Activated CD4-positive, alpha-beta T cell treated with anti-CD3 and anti-CD28 coated beads, Interleukin-10, Interleukin-2, amounts not matched to agents 100 ng/mL and 50 ng/mL, durations not matched to agents 16 hours and 8 hours (primary cell): ENCODE data around the gene CTU1.

ENCODE experiments used
- DNase-seq: peaks from one replicate; pipeline ENCODE4 v3.0.0-alpha.2; 2020

CTU1 gene

DNA sequence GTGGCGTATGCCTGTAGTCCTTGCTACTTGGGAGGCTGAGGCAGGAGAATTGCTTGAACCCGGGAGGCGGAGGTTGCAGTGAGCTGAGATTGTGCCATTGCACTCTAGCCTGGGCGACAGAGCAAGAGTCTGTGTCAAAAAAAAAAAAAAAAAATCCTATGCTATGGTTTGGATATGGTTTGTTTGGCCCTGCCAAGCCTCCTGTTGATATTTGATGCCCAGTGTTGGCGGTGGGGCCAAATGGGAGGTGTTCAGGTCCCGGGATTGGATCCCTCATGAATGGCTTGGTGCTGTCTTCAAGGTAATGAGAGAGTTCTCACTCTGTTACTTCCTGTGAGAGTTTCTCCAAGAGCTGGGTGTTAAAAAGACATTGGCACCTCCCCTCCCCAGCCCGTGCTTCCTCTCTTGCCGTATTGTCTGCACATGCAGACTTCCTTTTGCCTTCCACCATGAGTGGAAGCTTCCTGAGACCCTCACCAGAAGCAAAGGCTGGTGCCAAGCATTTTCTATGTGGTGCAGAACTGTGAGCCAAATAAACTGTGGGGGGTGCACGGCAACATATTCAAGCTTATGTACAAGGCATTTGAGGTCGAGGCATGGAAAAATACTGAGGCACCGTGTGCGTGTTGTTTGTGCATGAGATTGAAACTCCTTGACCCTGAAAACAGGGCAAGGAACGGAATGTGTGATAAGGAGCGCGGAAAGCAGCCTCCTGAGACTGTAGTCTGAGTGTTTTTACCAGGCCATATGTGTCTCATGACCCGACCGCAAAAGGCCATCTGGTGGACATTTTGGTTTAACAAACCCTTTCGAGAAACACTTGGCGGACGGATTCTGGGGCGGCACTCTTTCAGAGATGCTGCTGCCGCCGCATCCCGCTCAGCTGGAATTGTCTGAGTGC is 23.8 kb upstream of the CTU1 start:
- peak; percentile 49 for DNase-seq

DNA sequence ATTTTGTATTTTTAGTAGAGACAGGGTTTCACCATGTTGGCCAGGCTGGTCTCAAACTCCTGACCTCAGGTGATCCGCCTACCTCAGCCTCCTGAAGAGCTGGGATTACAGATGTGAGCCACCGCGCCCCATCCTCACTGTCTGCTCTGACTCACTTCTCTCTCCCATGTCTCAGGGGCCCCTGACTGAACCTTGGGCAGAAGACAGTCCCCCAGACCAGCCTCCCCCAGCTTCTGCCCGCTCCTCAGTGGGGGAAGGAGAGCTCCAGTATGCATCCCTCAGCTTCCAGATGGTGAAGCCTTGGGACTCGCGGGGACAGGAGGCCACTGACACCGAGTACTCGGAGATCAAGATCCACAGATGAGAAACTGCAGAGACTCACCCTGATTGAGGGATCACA is 21.5 kb upstream of the CTU1 start:
- no peak for DNase-seq

DNA sequence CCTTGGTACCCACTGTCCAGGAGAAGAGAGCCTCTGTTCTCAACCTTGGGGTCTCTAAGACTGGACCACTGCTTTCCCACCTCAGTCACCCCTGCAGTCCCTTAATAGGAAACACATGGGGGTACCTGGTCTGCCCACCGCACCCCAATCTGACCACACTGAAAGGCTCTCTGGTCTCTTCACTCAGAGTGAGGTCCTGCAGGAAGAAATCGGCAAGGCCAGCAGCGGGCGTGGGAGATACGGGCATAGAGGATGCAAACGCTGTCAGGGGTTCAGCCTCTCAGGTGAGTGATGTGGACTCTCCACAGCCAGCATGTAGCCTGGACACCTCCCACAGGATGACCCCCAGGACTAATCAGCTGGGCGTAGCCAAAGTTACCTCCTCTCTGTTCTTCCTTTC is 20.0 kb upstream of the CTU1 start:
- DNase-seq: no peak

DNA sequence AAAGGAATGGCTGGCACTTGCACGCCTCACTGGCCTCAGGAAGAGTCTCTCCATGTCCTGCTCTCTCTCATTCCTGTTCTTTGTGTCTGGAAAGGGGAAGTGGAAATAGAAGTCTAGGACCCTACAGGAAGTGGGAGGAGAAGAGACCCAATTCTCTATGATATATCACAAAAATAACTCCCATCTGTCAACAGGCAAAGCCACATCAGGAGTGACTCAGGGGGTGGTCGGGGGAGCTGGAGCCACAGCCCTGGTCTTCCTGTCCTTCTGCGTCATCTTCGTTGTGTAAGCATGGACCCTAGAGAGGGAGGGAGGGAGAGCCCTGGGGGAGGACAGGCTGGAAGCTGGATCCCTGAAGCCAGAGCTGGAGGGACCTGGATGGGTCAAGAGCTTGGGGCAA is 19.5 kb upstream of the CTU1 start:
- DNase-seq: no peak

DNA sequence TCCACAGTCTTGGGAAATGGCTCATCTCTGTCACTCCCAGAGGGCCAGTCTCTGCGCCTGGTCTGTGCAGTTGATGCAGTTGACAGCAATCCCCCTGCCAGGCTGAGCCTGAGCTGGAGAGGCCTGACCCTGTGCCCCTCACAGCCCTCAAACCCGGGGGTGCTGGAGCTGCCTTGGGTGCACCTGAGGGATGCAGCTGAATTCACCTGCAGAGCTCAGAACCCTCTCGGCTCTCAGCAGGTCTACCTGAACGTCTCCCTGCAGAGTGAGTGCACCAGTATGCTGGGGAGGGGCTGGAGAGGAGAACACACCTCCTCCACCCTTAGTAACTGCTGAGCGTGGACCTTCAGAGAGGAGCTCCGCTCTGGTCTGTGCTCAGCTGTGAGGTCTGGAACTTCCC is 18.8 kb upstream of the CTU1 start:
- no peak for DNase-seq

DNA sequence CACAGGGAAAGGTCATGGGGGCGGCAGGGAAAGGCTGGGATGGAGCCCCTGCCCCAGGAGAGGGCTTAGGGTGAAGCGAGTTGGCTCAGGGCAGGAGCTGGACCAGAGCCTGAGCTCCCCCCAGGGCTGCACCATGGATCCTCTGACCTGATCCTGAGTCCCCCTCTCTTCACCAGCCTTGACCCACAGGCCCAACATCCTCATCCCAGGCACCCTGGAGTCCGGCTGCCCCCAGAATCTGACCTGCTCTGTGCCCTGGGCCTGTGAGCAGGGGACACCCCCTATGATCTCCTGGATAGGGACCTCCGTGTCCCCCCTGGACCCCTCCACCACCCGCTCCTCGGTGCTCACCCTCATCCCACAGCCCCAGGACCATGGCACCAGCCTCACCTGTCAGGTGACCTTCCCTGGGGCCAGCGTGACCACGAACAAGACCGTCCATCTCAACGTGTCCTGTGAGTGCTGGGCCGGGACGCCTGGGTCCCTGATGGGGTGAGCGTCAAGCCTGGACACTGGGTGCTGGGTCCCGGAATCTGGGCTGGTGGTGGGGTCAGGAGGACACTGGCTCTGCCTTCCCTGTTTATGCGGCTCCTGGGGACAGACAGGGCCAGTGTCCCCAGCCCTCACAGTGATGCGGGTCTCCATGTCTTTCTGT is 17.3 kb upstream of the CTU1 start:
- DNase-seq: no peak

DNA sequence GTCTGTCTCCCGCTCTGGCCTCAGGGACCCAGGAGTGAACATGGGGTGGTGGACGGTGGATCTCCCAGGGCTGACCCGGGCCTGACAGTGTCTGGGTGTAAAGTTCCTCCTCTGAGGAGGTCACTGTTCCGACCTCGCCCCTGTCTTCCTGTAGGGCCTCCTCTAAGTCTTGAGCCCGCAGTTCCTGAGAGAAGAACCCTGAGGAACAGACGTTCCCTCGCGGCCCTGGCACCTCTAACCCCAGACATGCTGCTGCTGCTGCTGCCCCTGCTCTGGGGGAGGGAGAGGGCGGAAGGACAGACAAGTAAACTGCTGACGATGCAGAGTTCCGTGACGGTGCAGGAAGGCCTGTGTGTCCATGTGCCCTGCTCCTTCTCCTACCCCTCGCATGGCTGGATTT is 16.5 kb upstream of the CTU1 start, which contains the start of gene SIGLEC9:
SIGLEC9 (plus strand) TSS at position 178 of the 400 bp plus-strand sequence; CDS start at position 247, 69 bp downstream.
- no peak for DNase-seq

DNA sequence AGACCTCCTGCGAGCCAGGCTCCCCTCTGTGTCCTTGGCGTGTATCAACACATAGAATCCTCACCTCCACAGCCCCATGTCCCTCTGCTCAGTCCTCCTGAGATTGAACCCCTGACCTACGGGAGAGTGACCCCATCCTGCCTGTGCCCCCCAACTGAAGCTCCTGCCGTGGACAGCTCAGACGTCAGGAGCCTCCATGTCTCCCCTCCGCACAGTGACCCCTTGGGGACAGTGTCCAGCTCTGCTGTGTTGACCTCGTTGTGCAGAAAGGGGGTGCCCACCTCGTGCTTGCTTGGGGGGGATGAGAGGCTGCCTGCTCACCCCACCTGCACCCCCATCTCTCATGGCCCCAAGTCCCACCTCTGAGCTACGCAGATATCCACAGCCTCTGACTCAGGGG is 16.0 kb upstream of the CTU1 start:
- DNase-seq: no peak

DNA sequence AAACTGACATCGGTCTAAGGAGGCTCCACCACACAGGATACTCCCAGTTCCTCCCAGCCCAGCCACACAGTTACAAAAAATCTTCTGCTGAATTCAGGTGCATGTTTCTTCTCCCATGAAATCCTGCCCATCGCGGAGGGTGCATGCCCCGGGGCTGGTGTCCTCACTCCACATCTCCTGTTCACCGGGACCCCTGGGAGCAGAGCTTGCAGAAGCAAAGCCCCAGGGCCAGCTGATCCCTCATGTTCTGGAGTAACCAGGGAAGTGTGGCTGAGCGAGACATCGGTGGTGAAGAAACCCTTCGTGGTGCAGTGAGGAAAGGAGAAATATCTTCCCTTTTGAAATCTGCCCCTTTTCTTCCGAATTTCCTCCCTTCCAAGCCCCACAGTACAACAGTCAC is 15.6 kb upstream of the CTU1 start:
- no peak for DNase-seq

DNA sequence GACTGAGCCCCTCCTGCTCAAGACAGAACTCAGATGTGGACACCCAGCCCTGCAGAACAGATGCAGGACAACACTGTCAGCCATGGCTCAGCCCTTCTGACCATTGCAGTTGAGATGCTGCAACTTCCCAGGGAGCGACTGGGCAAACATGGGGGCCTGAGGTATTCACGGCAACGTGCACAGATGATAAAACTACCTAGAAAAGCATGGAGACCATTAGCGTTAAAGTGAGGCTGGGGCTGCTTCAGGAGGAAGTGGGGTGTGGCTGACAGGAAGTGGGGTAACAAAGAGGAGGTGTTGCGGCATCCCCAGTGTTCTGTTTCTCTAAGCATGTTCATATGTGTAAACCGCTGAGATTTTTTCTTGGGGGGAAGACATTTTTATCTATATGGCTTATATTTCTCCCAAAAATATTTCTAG is 15.2 kb upstream of the CTU1 start:
- peak; percentile 76 for DNase-seq

DNA sequence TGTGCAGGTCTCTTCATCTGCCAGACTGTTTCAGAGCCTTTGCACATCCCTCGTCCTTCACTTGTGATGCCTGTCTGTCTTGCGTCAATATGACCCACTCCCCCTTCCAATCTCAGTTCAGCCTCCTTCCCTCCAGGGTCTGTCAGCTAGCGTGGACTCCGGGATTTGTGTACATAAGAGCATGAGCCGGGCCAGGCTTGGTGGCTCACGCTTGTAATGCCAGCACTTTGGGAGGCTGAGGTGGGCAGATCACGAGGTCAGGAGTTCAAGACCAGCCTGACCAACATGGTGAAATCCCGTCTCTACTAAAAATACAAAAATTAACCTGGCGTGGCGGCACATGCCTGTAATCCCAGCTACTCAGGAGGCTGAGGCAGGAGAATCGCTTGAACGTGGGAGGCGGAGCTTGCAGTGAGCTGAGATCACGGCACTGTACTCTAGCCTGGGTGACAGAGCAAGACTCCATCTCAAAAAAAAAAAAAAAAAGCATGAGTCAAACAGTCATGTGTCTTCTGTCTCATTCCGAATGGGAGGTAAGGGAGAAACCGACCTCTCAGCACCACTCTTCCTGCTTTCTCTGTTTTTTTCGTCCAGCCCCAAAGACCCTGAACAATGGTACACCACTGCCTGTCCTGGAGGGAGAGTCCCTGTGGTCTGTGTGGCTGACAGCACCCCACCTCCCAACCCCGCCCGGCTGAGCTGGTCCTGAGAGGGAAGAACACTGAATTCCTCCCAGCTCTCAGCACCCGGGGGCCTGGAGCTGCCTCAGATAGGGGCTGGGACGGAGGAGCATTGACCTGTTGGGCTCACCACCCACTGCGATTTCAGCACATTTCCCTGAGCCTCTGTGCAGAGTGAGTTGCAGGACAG is 14.1 kb upstream of the CTU1 start:
- DNase-seq: no peak

DNA sequence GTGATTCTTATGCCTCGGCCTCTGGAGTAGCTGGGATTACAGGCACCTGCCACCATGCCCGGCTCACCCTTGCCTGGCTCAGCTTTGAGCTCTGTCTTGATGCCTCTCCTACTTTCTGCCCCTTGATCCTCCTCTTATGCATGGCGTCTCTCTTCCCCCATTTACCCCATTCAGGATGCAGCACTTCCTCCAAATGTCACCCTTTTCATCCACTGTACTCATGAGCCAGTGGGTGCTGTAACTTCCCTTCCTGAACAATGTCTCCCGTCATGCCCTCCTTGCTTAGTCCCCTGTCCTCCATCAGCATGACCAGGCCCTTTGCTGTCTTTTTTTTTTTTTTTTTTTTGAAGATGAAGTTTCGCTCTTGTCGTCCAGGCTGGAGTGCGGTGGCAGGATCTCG is 13.0 kb upstream of the CTU1 start:
- no peak for DNase-seq

DNA sequence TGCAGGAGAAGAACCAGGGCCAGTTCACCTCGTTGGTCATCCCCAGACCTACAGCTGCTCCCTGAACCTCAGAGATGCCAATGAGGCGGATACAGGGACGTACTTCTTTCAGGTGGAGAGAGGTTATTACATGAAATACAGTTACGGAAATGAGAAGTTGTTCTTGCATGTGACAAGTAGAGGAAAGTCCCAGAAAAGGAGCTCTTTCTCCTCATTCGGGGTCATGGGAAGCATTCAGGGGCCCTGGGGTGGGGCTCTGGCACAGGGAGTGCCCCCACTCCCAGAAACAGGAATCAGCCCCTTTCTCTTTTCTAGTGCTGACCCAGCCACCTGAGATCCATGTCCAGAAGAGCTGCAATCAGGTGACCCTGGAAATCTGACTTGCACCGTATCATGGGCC is 12.0 kb upstream of the CTU1 start:
- DNase-seq: no peak

DNA sequence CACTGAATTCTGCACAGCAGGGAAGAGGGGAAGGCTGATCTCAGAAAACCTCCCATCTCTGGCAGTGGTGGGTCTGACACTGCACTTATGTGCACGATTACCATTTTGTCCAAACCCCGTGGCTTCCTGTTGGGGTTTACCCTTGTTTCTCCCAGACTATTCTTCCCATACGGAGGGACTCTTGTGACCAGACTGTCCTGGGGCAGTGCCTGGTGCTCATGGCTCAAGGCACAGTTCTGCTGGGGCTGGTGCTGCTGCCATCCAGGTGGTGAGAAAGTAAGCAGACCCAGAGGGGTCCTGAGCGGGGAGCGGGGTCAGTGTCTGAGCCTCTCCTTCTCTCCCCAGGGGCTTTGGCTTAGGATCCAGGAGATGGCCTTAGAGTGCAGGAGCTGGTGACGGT is 11.4 kb upstream of the CTU1 start:
- DNase-seq: no peak

DNA sequence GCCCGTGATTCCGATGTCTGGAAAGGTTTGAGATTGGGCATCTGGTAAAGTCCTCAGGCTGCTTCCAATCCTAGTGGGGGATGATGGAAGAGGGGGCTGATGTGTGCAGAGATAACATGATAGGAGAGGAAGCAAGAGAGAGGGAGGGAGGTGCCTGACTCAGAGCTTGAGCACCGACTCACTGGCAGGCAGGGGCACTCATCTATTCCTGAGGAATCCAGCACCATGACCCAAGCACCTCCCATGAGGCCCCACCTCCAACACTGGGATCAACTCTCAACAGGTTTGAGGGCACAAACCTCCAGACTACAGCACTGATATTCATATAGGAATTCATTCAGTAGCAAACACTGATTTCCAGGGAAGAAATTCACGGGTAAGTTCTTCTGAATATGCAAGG is 10.9 kb upstream of the CTU1 start:
- no peak for DNase-seq

DNA sequence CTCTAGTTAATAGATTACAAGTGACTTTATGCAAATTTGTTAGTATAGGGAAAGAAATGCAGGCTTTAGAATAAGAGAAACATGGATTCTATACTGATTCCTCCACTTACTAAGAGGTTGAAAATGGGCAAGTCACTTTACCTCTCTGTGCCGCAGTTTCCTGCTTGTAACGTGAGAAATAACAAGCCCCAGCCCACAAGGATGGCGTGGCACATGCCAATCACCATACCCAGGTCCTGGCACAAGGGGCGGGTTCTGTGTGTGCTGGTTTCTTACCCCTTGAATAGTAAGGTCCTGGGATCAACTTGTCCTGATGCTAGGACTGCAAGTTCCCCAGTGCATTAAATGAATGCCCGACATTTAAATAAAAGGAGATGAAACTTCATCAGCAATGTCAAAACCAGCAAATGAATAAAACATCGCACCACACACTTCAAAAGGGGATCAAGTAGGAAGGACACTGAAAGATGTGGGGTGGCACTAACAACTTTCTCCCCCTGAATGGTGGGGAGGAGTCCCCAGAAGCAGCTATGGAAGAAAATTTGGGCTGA is 8.6 kb upstream of the CTU1 start:
- peak; percentile 60 for DNase-seq

DNA sequence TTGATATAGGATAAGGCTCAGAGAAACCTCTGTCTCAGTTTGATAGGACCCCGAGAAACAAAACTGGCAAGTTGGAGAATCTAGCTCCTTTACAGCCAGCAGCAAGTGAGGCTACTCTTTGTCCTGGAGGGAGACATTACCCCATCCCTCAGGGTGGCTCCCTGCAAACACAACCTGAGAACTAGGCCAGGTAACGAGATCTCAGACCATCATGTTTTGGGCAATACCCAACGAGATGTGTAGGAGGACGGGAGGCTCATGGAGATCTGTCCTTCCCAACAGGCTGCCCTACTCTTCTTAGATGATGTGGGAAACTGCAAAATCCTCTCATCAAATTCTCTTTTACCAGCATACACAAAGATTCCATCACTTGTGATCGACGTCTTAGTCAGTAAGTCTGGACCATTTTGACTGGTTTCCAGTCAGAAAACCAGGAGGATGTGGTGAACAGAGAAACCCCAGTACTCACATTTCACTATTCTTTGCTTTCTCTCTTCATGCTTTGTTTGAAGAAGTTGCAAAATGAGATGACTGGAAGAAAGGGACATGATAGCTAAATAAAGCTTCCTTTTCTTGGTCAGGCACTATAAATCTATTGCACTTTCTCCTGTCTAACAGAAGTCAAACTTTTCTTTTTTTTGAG is 6.0 kb upstream of the CTU1 start:
- DNase-seq: peak; percentile 87

DNA sequence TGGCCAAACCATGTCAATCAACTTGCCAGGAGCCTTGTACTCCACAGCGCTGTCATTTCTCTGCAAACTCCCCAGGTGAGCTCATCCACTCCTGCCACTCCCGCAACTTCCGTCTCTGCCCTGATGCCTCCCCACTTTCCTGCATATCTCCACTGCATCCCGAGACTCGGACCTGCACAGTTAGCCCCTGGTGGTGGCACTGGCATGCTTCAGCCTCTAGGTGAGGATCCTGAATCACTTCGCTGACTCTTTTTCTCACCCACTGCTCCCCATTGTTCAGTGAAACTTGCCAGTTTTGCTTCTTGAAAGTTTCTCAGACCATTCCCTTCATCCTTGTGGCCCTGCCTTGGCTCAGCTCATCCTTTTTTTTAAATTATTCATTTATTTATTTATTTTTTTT is 3.4 kb upstream of the CTU1 start:
- DNase-seq: no peak

DNA sequence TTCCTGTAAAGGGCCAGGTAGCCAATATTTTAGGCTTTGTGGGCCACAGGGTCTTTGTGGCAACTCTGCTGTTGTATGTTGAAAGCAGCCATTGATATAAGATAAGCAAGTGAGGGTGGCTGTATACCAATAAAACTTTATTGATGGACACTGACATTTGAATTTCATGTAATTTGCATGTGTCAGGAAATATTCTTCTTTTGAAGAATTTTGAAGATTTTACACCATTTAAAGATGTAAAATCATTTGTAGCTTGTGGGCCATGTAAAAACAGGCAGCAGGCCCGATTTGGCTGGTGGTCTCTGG is 2.4 kb upstream of the CTU1 start:
- DNase-seq: no peak

DNA sequence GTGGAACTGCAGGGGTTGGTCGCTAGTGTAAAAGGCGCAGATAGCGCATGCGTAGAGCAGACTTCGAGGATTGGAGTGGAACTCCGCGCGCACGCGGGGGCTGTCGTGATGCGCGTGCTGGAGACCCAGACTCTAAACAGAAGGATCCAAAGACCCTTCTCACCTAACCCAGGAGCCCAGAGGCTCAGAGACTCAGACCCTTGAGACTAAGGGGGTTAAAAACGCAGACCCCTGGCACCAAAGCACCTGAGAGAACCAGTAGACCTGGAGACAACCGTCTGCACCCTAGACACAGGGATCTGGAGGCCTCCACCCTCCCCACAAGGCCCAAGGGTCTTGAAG is 567 bp upstream of the CTU1 start:
- no peak for DNase-seq

DNA sequence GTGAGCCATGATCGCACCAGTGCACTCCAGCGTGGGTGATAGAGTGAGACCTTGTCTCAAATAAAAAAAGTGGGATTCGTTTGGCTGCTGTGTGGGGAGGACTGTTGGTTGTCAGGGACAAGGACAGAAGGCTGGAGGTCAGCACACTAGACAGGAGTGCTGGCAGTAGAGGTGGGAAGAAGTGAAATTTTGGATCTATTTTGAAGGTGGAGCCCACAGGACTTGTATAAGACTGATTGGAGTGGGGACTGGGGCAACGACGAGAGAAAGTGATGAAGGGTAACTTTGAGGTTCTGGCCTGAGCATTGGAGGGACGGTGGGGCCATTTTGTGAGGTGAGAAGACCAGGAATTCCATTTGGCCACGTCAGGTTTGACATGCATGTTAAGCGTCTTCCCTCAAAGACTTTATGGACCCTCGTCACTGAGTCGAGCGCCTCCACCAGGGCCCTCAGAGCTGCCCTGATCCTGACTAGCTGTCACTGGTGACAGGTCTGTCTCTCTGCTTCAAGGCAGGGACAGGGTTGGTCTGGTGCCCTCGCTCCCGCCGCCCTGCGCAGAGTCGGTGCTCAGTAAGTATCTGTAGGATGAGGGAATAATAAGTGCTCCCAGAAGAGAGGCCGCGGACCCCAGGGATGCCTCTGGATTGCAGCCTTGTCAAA is 673 bp downstream of the CTU1 start:
- DNase-seq: no peak

DNA sequence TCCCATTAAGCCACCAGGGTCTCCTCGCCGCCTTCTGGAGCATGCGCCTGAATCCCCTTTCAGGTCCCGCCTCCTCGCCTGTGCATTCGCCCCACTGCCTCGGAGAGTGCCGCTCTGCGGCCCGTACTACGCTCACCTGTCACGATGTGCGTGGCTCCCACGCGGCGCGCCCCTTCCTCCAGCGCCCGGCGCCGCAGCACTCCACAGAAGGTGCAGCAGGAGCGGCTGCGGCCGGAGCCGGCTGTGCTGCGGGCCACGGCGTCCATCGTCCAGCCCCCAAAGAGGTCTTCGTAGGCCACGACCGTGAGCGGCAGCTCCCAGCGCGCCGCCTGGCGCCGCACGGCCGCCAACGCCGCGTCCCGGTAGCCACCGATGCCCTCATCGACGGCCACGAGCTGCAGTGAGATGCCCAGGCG is 4.3 kb downstream of the CTU1 start:
- no peak for DNase-seq
